Esophagus muscularis mucosa (tissue), 4 donors: ENCODE data around the gene SLC27A3. TPM values are rescaled to one million over a fixed set of nuclear protein-coding genes. Genes with fewer than 3 reads are reported as not detected.

Experiments used
- DNase-seq: peaks from one replicate; pipeline ENCODE4 v3.0.0-alpha.2; 2017; ENCODE audit errors: extremely low spot score
- H3K27ac ChIP-seq, 4 donors: fragments of 200-600 bp; sonication (generic); replicated peaks in 1 of 4; 1 replicate in 3 of 4; 2 replicates in 1 of 4; pipeline ENCODE4 v1.5.1; 2016 to 2019; ENCODE audit warnings: mild to moderate bottlenecking in 1 of 4
- H3K27me3 ChIP-seq, 4 donors: fragments of 200-600 bp; sonication (generic); one replicate each; pipeline versions ENCODE4 v1.5.1 to v1.6.0; 2016 to 2019
- H3K36me3 ChIP-seq, 4 donors: fragments of 200-600 bp; sonication (generic); one replicate each; pipeline ENCODE4 v1.5.1; 2016 to 2019
- H3K4me1 ChIP-seq, 4 donors: fragments of 200-600 bp; sonication (generic); one replicate each; pipeline ENCODE4 v1.5.1; 2016 to 2019
- H3K4me3 ChIP-seq, 4 donors: fragments of 200-600 bp; sonication (generic); 1 replicate in 2 of 4; 2 replicates in 2 of 4; pipeline ENCODE4 v1.5.1; 2016 to 2019; ENCODE audit warnings: mild to moderate bottlenecking in 4 of 4, moderate library complexity in 1 of 4
- H3K9me3 ChIP-seq, 4 donors: fragments of 200-600 bp; sonication (generic); 1 replicate in 3 of 4; 2 replicates in 1 of 4; pipeline ENCODE4 v1.5.1; 2016 to 2019
- EP300 ChIP-seq: sonication (generic); formaldehyde crosslinking; IDR thresholded peaks from one replicate; pipeline ENCODE4 v1.6.1; 2017; ENCODE audit warnings: antibody characterized with exemption
- POLR2A ChIP-seq: fragments of 450-650 bp; IDR thresholded peaks from one replicate; pipeline ENCODE4 v1.6.1; 2017; ENCODE audit warnings: antibody characterized with exemption, moderate library complexity, mild to moderate bottlenecking, low read depth
- POLR2AphosphoS5 ChIP-seq, 2 donors: sonication (generic); formaldehyde crosslinking; IDR thresholded peaks; one replicate each; pipeline ENCODE4 v1.6.1; 2017; ENCODE audit warnings: antibody characterized with exemption in 2 of 2
- WGBS: methylation state at CpG from one replicate; pipeline ENCODE4 v1.1.5; 2018; 5-methylcytosine and 5-hydroxymethylcytosine counted together
- intact Hi-C: fragments of 100-400 bp; cut with DNase I; formaldehyde crosslinking; loops from one replicate; pipeline ENCODE4 v1.15.1; 2023
- total RNA-seq, 4 donors: library from RNA; depleted of rRNA; stranded (reverse); fragments of >200 nt; gene quantifications; one replicate each; pipeline versions ENCODE4 v1.1.0 to v1.2.1, GENCODE V29; 2016
- TF ChIP-seq, protein P1 (sequence below), 3 experiments: fragments of 200-600 bp in 2 of 3; fragments of 450-650 bp in 1 of 3; sonication (generic) in 2 of 3; IDR thresholded peaks; one replicate each; pipeline ENCODE4 v1.5.1; 2017 to 2019; ENCODE audit warnings: antibody characterized with exemption in 3 of 3, mild to moderate bottlenecking in 2 of 3, moderate library complexity in 1 of 3

SLC27A3 gene
- total RNA-seq, 4 donors from 2014 or later, result 12.9 to 29.5 (median 19.9) TPM

DNA sequence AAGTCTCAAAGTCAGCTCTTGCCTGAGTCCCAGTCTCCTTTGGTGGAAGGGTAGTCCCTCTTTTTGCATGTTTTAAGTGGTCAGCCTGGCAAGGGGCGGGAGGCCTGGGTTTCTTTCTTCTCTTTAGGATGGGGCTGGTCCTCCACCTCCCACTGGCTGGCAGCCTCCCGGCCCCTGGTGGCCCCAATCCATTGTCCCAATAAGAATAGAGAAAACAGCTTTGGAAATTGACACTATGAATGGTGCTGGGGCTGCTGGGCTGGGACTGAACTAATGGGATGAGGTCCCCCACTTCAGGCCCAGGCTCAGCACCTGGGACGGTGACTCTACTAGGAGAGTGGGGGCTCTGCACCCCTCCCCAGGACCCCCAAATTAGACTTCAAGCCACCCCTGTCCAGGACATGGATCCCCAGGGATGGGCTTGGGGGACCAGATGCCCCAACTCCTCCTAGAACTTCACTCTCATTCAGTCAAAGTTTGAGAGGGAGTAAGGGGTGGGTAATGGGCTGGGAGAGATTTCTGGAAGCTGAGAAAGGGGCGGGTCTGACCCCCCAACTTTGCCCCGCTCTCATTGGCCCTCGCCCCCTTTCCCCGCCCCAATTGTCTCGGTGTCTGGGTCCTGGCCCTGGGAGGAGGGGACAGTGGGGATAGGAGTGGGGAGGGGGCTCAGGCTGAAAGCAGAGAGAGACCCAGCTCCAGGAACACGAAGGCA is 18.2 kb downstream of the SLC27A3 start:
- peaks cover 20 to 42% (median 28%) of the 10 kb centered on the region in 4 donors for H3K4me1 ChIP-seq
- TF ChIP-seq POLR2A (no peak), EP300 (no peak), POLR2AphosphoS5 (IDR thresholded peaks at IDR 0.05) (no peak)
- TF ChIP-seq, protein P1, sequence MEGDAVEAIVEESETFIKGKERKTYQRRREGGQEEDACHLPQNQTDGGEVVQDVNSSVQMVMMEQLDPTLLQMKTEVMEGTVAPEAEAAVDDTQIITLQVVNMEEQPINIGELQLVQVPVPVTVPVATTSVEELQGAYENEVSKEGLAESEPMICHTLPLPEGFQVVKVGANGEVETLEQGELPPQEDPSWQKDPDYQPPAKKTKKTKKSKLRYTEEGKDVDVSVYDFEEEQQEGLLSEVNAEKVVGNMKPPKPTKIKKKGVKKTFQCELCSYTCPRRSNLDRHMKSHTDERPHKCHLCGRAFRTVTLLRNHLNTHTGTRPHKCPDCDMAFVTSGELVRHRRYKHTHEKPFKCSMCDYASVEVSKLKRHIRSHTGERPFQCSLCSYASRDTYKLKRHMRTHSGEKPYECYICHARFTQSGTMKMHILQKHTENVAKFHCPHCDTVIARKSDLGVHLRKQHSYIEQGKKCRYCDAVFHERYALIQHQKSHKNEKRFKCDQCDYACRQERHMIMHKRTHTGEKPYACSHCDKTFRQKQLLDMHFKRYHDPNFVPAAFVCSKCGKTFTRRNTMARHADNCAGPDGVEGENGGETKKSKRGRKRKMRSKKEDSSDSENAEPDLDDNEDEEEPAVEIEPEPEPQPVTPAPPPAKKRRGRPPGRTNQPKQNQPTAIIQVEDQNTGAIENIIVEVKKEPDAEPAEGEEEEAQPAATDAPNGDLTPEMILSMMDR (IDR thresholded peaks at IDR 0.05), result no peak
- DNase-seq, result no peak
- H3K4me3 ChIP-seq, result no peak overlapping the region
- H3K27me3 ChIP-seq, result no peaks in the 10 kb centered on the region
- 73% methylated on average over 8 of the region's 9 CpGs for WGBS
- H3K27ac ChIP-seq, result no peak overlapping the region
- no peaks in the 10 kb centered on the region for H3K9me3 ChIP-seq
- no peaks in the 10 kb centered on the region for H3K36me3 ChIP-seq
- intact Hi-C loops, result no loop called here

DNA sequence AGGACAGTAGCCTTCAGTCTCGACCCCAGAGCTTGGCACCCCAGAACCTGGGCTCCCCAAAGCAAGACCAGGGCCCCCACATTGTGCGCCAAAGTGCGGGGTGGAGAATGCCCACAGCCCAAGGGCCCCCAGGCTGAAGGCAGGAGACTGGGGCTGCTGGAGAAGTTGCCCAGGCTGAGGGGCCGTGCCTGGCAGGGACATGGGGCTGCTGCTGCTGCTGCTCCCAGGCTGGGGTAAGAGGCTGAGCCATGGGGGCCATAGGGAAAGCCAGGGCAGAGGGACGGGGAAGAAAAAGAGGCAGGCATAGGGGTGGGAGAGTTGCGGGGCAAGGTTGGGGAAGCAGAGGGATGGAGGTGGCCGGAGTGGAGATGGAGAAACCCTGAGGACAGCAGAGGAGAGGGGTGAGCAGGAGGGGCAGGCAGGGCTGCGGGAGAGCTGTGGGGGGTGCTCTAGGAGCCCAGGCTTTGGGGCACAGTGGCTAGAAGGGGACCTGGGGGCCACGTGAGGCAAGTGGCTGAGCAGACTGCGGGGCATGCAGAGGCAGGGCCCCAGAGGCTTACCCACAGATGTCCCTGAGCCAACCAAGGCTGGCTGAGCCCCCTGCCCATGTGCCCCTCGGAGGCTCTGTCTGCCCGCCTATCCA is 18.9 kb downstream of the SLC27A3 start:
- H3K27ac ChIP-seq, result no peak overlapping the region
- intact Hi-C loops, result no loop called here
- H3K9me3 ChIP-seq, result no peaks in the 10 kb centered on the region
- no peaks in the 10 kb centered on the region for H3K36me3 ChIP-seq
- H3K27me3 ChIP-seq, result no peaks in the 10 kb centered on the region
- 84% methylated on average over 12 of the region's 12 CpGs for WGBS
- TF ChIP-seq POLR2AphosphoS5 (IDR thresholded peaks at IDR 0.05) (no peak), POLR2A (no peak), EP300 (no peak)
- TF ChIP-seq, protein P1 (IDR thresholded peaks at IDR 0.05), result no peak
- H3K4me1 ChIP-seq, result peaks cover 20 to 36% (median 24%) of the 10 kb centered on the region in 4 donors
- DNase-seq, result no peak
- no peak overlapping the region for H3K4me3 ChIP-seq

DNA sequence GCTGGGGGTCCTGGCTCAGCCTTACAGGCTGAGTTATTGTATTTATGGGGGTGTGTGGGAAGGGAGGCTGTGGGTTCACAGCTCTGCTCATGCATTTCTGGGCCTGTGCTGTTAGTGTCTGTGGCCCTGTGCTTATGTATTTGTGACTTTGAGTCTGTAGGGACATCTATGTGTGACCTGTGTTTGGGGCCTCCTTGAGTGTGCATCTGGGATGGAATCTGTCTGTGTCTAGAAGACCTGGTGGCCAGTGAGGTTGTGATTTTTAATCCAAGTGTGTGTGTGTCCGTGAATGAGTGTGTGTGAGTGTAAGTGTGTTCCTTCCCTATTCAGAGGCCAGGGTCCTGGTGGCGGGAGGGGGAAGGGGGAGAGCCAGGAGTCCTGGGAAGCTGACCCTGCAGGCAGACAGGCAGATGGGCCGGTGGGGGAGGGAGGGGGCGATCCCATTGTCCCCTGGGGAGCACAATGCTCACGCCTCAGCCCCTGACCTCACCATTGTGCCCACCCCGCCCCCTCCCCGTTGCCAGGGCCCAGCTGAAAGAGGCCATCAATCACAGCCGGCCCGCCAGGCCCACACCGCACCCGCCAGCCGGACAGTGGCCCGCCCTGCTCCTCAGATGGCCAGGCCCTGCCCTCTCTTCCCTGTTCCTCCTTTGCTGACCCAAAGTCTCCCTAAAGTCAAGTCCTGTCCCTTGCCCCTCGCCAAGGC is 19.6 kb downstream of the SLC27A3 start:
- H3K9me3 ChIP-seq, result no peaks in the 10 kb centered on the region
- WGBS, result 54% methylated on average over 14 of the region's 14 CpGs
- H3K4me1 ChIP-seq, result peaks cover 14 to 30% (median 17%) of the 10 kb centered on the region in 4 donors
- no peaks in the 10 kb centered on the region for H3K27me3 ChIP-seq
- H3K36me3 ChIP-seq, result peaks cover 0 to 6% (median 0%) of the 10 kb centered on the region in 4 donors
- H3K27ac ChIP-seq, result no peak overlapping the region
- intact Hi-C loops, result loop anchor here (5.0 kb wide), 1 partner anchor 128 kb away; the partner anchor contains the start of gene GATAD2B
- no peak for DNase-seq
- TF ChIP-seq POLR2A, result no peak
- no peak overlapping the region for H3K4me3 ChIP-seq

DNA sequence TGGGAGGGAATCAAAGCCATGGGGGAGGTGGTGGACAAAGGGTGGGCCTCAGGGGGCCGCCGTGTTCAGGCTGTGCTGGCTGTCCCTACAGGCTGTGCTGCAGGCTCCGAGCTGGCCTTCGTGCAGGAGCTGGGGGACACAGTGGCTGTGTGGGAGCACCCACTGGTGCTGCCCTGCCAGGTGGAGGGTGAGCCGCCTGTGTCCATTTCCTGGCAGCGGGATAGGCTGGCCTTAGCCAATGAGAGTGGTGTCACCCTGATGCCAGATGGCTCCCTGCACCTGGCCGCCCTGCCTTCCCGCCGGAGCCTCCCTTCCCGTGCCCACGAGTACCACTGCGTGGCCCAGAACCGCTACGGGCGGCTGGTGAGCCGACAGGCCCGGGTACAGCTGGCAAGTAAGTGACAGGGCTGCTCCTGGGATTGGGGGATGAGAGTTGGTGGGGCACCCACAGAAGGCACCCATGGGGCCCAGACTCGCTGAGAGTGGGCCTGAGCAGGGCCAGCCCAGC is 20.2 kb downstream of the SLC27A3 start:
- Histone ChIP-seq H3K27me3 (no peaks in the 10 kb centered on the region), H3K27ac (no peak overlapping the region), H3K9me3 (no peaks in the 10 kb centered on the region), H3K36me3 (peaks cover 0 to 12% (median 0%) of the 10 kb centered on the region in 4 donors), H3K4me1 (peaks cover 8 to 23% (median 12%) of the 10 kb centered on the region in 4 donors), H3K4me3 (no peak overlapping the region)
- TF ChIP-seq, protein P1 (IDR thresholded peaks at IDR 0.05), result no peak
- TF ChIP-seq EP300, result no peak
- no peak for TF ChIP-seq POLR2AphosphoS5 (IDR thresholded peaks at IDR 0.05)
- no peak for TF ChIP-seq POLR2A
- DNase-seq, result no peak
- 83% methylated on average over 6 of the region's 18 CpGs for WGBS
- intact Hi-C loops, result loop anchor here (5.0 kb wide), 1 partner anchor 127 kb away; the partner anchor contains the start of gene GATAD2B
